ENCODE measurements around the gene ZNF385A.

ZNF385A gene

GRCh38 chr12:54416687-54417603, 32.4 kb upstream of the ZNF385A start:
- DNase-seq (ENCODE audit: low read depth, low spot score), result no peak

GRCh38 chr12:54415221-54415929, 30.8 kb upstream of the ZNF385A start:
- DNase-seq (ENCODE audit: low read depth, low spot score), result no peak

- peak; percentile 20 for DNase-seq (ENCODE audit: low read depth, low spot score)
These were observed 29.0 kb upstream of the ZNF385A start for GRCh38 chr12:54413284-54414190.

- no peak for DNase-seq (ENCODE audit: low read depth, low spot score)
These were observed 28.3 kb upstream of the ZNF385A start for GRCh38 chr12:54412786-54413185.

- DNase-seq (ENCODE audit: low read depth, low spot score), result no peak
These were observed 27.8 kb upstream of the ZNF385A start for GRCh38 chr12:54412348-54412747.

- no peak for DNase-seq (ENCODE audit: low read depth, low spot score)
These were observed 27.1 kb upstream of the ZNF385A start for GRCh38 chr12:54411391-54412241.

GRCh38 chr12:54409267-54409666, 24.7 kb upstream of the ZNF385A start:
- DNase-seq (ENCODE audit: low read depth, low spot score), result no peak

- no peak for DNase-seq (ENCODE audit: low read depth, low spot score)
These were observed 22.8 kb upstream of the ZNF385A start for GRCh38 chr12:54407183-54407905.

GRCh38 chr12:54405573-54405972, 21.0 kb upstream of the ZNF385A start:
- no peak for DNase-seq (ENCODE audit: low read depth, low spot score)

GRCh38 chr12:54405106-54405505, 20.6 kb upstream of the ZNF385A start:
- DNase-seq (ENCODE audit: low read depth, low spot score), result no peak

GRCh38 chr12:54404061-54405004, 19.8 kb upstream of the ZNF385A start:
- no peak for DNase-seq (ENCODE audit: low read depth, low spot score)

GRCh38 chr12:54401119-54401518, 16.6 kb upstream of the ZNF385A start:
- no peak for DNase-seq (ENCODE audit: low read depth, low spot score)

- peak; percentile 75 for DNase-seq (ENCODE audit: low read depth, low spot score)
These were observed 14.7 kb upstream of the ZNF385A start for GRCh38 chr12:54398995-54399793.

- no peak for DNase-seq (ENCODE audit: low read depth, low spot score)
These were observed 13.7 kb upstream of the ZNF385A start for GRCh38 chr12:54398218-54398617.

- no peak for DNase-seq (ENCODE audit: low read depth, low spot score)
These were observed 12.6 kb upstream of the ZNF385A start for GRCh38 chr12:54397157-54397556.

- no peak for DNase-seq (ENCODE audit: low read depth, low spot score)
These were observed 11.0 kb upstream of the ZNF385A start for GRCh38 chr12:54395545-54395944.

- DNase-seq (ENCODE audit: low read depth, low spot score), result no peak
These were observed 10.5 kb upstream of the ZNF385A start for GRCh38 chr12:54394986-54395385.

- no peak for DNase-seq (ENCODE audit: low read depth, low spot score)
These were observed 9.8 kb upstream of the ZNF385A start for GRCh38 chr12:54394281-54394719.

All from activated naive CD8-positive, alpha-beta T cell treated with anti-CD3 and anti-CD28 coated beads, Interleukin-2, amount 50 U/mL, for 16 hours (primary cell).